ENCODE results near the gene CDH15.

The CDH15 gene

GRCh38 chr16:89152831-89153700 is 18.5 kb upstream of the CDH15 start:
- Histone ChIP-seq H3K4me3 (ENCODE audit: low read depth, low read length) (no peak overlapping the region), H3K36me3 (no peaks in the 10 kb centered on the region; the same call in 1 of the 2 replicates), H3K9me3 (ENCODE audit: severe bottlenecking) (no peaks in the 10 kb centered on the region), H3K27me3 (ENCODE audit: insufficient read depth, low read depth, severe bottlenecking) (no peaks in the 10 kb centered on the region), H3K27ac (no peak overlapping the region)
- no peak for DNase-seq
- no peak for TF ChIP-seq CTCF (IDR thresholded peaks at IDR 0.05; ENCODE audit: low read depth, low read length)

GRCh38 chr16:89153848-89154271 is 17.7 kb upstream of the CDH15 start:
- no peak for TF ChIP-seq CTCF (IDR thresholded peaks at IDR 0.05; ENCODE audit: low read depth, low read length)
- DNase-seq: no peak
- H3K4me3 ChIP-seq (ENCODE audit: low read depth, low read length): no peak overlapping the region
- H3K9me3 ChIP-seq (ENCODE audit: severe bottlenecking): no peaks in the 10 kb centered on the region
- H3K27me3 ChIP-seq (ENCODE audit: insufficient read depth, low read depth, severe bottlenecking): no peaks in the 10 kb centered on the region
- H3K27ac ChIP-seq: no peak overlapping the region
- H3K36me3 ChIP-seq: no peaks in the 10 kb centered on the region; the same call in 1 of the 2 replicates

GRCh38 chr16:89154390-89155183 is 17.0 kb upstream of the CDH15 start:
- H3K4me3 ChIP-seq (ENCODE audit: low read depth, low read length): no peak overlapping the region
- no peak for TF ChIP-seq CTCF (IDR thresholded peaks at IDR 0.05; ENCODE audit: low read depth, low read length)
- no peaks in the 10 kb centered on the region for H3K27me3 ChIP-seq (ENCODE audit: insufficient read depth, low read depth, severe bottlenecking)
- no peak overlapping the region for H3K27ac ChIP-seq
- DNase-seq: no peak
- H3K9me3 ChIP-seq (ENCODE audit: severe bottlenecking): no peaks in the 10 kb centered on the region
- H3K36me3 ChIP-seq: no peaks in the 10 kb centered on the region; the same call in 1 of the 2 replicates

GRCh38 chr16:89155184-89155679 is 16.3 kb upstream of the CDH15 start:
- no peak for DNase-seq

More at GRCh38 chr16:89155184-89155679, 16.3 kb upstream of the CDH15 start:
- Histone ChIP-seq H3K27ac (no peak overlapping the region), H3K27me3 (ENCODE audit: insufficient read depth, low read depth, severe bottlenecking) (no peaks in the 10 kb centered on the region), H3K36me3 (no peaks in the 10 kb centered on the region; the same call in 1 of the 2 replicates), H3K4me3 (ENCODE audit: low read depth, low read length) (no peak overlapping the region), H3K9me3 (ENCODE audit: severe bottlenecking) (no peaks in the 10 kb centered on the region)
- TF ChIP-seq CTCF (IDR thresholded peaks at IDR 0.05; ENCODE audit: low read depth, low read length): no peak
